AG04449 (cell line): Measurements from ENCODE around the gene HS3ST4.
"Not testable (repeated sequence)": the region's sequence is repeated elsewhere in the genome, so short reads cannot be mapped to it uniquely, and the experiment has no call there.

Experiments used
- CTCF ChIA-PET: fragments of 350-600 bp; formaldehyde crosslinking; extraction: SDS; loops from one replicate; lab custom pipeline; 2021; ENCODE audit warnings: antibody characterized with exemption; lab: Yijun Ruan, JAX
- POLR2A ChIA-PET: fragments of 400-600, 350-600 bp; formaldehyde crosslinking; extraction: SDS; loops from one replicate; lab custom pipeline; 2020; ENCODE audit warnings: antibody characterized with exemption, inconsistent platforms; lab: Yijun Ruan, JAX
- DNase-seq: peaks from one replicate; pipeline ENCODE4 v3.0.0-alpha.2; 2010; ENCODE audit warnings: low read depth, low spot score
- H3K4me3 ChIP-seq: 2 replicates; pipeline ENCODE4 v1.5.1; 2011; ENCODE audit warnings: low read depth, mild to moderate bottlenecking, control low read depth, low read length
- TF ChIP-seq, protein P1 (sequence below): IDR thresholded peaks from one replicate; pipeline ENCODE4 v1.5.1; 2011; ENCODE audit warnings: mild to moderate bottlenecking, moderate library complexity, low read length, control low read depth, inconsistent platforms; ENCODE audit not compliant: insufficient read depth; ENCODE audit errors: missing control alignments

Gene HS3ST4

DNA sequence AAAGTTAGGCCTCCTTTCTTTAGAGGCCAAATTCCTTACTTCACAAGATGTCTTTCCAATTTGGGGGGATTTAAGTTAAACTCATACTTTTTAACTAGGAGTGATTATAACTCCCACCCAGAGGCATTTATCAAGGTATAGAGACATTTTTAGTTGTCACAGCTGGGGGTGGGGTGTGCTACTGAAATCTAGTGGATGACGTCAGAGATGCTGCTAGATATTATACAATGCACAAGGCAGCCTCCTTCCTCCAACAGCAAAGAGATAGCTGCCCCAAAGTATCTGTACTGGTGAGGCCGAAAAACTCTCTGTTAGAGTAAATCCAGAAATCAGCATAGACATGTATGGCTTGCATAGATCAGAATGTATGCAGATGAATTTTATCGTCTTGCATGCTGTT lies 324.0 kb downstream of the HS3ST4 start:
- ChIA-PET POLR2A (no interaction called here), CTCF (no interaction called here)
- no peak overlapping the region for H3K4me3 ChIP-seq
- DNase-seq: no peak
- TF ChIP-seq, protein P1, sequence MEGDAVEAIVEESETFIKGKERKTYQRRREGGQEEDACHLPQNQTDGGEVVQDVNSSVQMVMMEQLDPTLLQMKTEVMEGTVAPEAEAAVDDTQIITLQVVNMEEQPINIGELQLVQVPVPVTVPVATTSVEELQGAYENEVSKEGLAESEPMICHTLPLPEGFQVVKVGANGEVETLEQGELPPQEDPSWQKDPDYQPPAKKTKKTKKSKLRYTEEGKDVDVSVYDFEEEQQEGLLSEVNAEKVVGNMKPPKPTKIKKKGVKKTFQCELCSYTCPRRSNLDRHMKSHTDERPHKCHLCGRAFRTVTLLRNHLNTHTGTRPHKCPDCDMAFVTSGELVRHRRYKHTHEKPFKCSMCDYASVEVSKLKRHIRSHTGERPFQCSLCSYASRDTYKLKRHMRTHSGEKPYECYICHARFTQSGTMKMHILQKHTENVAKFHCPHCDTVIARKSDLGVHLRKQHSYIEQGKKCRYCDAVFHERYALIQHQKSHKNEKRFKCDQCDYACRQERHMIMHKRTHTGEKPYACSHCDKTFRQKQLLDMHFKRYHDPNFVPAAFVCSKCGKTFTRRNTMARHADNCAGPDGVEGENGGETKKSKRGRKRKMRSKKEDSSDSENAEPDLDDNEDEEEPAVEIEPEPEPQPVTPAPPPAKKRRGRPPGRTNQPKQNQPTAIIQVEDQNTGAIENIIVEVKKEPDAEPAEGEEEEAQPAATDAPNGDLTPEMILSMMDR: no peak

DNA sequence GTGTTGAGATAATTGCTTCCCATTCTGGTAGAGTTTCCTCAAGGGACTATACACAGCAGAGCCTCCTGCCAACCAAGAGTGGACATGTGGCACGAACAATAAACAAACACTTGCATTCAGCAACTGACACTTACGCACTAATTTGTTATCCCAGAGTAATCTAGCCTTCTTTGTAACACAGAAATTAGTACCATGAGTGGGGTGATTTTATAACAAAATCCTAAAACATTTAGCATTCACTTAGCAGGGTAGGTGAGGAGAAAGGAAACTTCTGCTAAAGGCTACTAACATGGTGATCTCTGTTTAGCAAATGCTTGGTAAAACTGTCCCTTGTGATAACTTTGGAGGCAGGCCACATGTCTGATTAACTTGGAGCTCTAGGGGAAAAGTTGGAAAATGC lies 325.2 kb downstream of the HS3ST4 start:
- H3K4me3 ChIP-seq: no peak overlapping the region
- TF ChIP-seq, protein P1: no peak
- DNase-seq: no peak
- ChIA-PET CTCF (no interaction called here), POLR2A (no interaction called here)

DNA sequence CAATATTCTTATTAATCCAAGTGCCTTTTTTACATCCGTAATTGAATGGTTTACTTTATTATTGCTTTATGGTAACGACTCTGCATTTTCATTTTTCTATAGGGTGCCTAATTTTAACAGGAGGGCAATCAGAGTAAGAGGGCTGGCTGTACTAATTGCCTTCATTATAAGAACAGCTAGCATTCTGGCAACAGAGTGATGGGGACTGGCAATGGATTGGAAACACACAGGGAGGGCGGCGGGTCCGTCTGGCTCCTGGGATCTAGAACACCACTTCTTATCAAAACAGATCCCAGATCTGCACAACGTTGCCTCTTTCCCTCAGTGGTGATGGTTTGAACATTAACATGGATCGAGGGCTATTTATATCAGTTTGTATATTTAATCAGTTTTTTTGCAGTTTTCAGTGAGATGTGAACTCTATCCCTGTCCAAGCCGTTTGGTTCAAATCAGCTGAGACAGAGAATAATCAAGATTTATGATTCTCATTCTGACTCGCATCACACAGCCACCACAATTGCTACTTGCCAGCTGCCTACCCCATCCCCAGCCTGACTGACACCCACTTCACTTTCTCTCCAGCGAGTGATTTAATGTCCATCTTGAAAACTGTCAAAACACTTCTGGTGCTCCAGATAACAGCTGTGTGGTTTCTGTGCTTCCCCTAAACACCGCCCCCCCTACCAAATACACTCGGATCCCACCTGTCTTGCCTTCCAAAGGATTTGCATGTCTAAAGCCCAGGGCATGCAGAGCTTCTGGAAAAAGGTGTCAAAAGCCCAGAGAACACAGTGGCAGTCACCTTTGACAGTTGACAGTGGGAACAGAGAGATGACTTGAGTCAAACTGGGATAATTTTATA lies 327.9 kb downstream of the HS3ST4 start:
- TF ChIP-seq, protein P1: no peak
- POLR2A ChIA-PET: no interaction called here
- CTCF ChIA-PET: no interaction called here
- DNase-seq: no peak
- H3K4me3 ChIP-seq: no peak overlapping the region

DNA sequence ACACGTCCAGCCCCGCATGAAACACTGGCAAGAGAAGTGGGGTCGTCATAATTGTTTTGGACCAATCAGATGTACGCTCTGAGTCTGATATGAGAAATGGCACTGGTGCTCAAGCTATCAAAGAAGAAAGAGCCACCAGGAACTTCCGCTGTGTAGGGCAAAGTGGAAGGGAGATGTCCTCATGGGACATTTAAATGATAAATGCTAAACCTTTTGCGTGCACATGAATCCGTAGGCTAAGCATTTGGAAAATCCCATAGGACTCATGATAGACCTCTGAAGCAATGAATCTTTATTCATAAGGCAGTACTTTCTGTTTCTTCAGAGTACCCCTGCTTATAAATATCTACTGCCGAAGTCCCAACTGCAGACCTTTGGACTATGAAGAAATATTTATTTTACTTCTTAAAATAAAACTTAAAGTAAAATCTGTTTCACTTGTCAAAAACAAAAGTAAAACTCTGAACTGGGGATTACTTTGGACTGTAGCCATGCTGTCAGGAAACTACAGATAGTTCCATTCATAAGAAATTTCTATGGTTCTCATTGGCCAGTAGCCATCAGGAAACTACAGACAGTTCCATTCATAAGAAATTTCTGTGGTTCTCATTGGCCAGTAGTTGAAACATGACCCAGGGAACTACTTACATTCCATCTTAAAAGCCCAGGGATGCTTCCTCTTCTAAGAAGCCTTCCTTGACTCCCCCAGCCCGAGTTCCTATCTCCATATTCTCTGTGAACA lies 335.1 kb downstream of the HS3ST4 start:
- no peak for DNase-seq

DNA sequence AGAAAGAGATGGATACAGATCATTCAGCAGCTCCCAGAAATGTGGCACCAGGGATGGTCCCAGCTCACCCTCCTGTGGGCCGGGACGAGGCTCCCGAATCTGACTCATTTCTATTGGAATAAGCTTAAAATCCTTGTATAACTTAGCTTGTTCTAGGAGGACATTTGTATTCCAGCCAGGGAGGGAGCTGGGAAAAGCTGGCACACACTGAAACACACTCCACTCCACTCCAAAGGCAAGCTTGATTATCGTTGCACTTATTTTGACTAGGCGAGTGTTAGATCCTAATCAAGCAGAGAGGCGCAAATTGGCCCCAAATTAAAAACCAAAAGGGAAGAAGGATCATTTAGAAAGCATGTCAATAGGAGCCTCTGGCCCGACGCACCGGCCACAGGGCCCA lies 339.5 kb downstream of the HS3ST4 start:
- ChIA-PET POLR2A (no interaction called here), CTCF (no interaction called here)
- TF ChIP-seq, protein P1: no peak
- no peak for DNase-seq
- H3K4me3 ChIP-seq: no peak overlapping the region

More for the DNA sequence above, 335.1 kb downstream of the HS3ST4 start:
- H3K4me3 ChIP-seq: no peak overlapping the region
- TF ChIP-seq, protein P1: no peak
- POLR2A ChIA-PET: no interaction called here
- CTCF ChIA-PET: no interaction called here

DNA sequence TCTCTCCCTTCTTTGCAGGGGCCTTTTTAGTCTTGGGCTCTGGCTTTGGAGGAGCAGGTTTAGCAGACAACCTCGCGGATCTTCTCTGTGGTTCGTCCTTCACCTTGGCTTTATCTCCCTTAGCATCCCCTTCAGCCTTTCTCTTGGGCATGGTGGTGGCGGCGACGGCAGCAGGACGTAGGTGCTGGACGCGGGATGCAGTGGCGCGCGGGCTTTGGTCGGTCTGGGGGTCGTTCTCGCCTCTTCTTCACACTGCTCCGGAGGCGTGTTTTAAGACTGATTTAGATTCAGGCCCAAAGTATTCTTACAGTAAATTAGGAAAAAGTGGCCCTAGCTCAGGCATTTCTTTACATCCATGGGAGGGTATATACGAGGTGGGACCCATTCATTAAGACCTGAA lies 340.9 kb downstream of the HS3ST4 start:
- POLR2A ChIA-PET, CTCF ChIA-PET, H3K4me3 ChIP-seq, DNase-seq: not testable (repeated sequence)
